ENCODE data around the gene PLEKHG3.

The PLEKHG3 gene

DNA sequence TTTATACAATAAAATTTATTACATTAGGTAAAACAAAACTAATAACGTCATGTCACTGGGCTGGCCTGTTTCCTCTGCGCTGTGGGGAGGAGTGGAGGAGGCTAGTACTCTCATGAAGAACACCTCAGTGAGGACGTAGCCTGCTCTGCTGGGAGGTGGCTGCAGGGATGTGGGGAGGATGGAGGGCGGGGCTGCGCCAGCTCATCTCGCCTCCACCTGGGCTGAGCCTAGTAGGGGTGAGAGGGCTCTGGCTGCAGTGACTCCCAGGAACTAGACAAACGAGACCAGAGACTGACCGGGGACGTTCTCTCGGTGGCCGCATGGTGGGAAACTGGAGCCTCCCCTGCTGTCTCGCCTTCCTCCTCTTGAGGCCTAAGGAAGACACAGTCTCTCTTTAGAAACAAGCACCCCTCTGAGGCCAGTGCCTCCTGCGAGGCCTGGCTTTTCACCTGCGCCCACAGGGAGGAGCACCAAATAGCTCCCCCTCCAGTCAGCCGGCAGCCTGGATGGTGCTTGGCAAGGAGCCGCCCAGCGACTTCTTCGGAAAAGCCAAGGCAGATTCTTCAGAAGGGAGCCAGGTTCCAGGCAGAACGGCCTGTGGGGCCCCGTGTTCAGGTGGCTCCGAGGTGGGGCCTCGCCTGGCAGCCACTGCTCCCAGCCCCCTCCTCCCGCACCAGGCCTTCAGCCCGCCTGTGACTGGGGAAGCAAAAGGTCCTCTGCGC, 62.4 kb downstream of the PLEKHG3 start:
- DNase-seq = no peak

DNA sequence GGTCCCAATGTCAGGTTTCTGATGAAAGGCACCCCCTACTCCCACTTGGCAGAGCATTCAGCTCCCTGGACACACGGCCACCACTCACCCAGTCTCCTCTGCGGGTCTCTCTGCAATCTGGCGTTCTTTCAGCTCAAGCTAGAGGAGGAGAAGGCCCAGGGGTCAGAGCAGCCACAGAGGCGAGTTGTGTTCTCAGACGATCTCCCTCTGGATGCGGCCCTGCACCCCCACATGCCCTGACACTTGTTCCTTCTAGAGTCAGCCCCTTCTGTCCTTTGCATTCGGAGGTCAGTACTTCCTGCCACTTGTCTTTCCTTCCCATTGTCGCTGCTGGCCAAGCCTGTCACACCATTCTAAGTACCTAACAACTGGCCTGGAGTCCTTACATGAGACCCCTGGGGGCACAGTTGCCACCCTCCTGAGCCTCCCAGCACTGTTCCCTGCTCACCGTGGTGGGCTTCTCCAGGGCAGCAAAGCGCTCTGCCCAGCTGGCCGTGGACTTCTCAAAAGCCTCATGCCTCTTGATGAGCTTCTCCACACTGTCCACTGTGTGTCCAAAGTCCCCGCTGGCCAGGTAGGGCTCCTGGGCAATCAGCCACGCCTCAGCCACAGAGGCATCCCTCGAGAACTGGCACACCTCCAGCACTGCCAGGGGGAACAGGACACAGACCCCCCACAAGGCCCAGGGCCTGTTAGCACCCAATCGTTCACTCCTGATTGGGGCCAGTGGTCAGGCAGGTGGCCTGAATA, 63.2 kb downstream of the PLEKHG3 start:
- no peak for DNase-seq

DNA sequence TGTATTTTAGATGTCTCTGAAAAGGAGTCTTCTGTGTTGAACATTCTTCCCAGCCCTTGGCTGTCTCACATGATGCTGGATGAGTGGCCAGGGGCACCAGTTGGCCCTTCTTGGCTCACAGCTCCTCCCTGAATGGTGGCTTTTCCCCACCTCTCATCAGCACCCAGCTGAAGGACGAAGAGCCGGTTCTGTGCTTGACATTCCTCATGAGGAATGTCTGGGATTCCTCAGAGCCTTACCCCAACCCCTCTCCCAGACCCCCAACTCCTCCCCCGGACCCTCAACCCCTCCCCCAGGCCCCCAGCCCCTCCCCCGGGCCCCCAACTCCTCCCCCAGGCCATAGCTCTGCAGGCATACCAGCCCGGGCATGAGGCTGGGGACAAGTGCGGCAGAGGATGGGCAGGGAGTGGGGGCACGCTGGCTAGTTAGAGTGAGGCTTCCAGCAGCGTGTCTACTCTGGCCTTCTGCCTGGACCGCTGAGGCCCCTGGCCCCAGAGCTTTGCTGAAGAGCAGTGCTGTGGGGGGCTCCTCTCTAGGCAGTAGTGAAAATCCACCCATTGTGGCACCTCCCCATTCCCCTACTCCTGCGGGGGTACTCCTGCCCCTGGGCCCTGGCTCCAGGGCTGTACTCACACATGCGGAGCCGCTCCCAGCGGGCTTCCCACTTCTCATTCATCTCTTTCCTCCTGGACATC, 64.3 kb downstream of the PLEKHG3 start:
- DNase-seq = no peak

GRCh38 chr14:64769096-64770020, 65.1 kb downstream of the PLEKHG3 start:
- DNase-seq = no peak

GRCh38 chr14:64770751-64771150, 66.5 kb downstream of the PLEKHG3 start:
- DNase-seq = no peak

- DNase-seq = no peak
Measured at GRCh38 chr14:64771161-64771560, 66.9 kb downstream of the PLEKHG3 start.

DNA sequence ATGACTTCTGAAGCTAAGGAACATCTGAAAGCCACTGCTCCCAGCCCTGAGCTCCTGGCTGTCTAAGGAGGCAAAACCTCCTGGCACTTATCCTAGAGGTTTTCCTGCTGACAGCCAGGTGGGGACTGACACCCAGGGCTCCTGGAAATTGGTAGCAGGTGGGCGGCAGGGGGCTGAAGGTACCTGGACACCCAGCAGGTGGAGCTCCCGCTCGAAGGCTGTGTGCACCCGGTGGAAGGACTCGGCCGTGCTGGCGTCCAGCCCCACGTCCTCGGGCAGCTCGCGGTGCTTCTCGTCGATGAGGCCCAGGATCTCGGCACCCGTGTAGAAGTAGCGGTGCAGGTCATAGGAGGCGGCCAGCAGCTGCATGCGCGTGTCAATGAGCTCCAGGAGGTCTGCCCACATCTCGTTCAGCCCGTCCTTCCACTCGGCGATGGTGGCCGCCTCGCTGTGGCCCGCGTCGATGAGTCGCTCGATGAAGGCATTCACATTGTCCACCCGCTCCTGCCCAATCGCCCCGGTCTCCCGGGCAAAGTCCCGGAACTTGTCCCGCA, 68.2 kb downstream of the PLEKHG3 start:
- no peak for DNase-seq

DNA sequence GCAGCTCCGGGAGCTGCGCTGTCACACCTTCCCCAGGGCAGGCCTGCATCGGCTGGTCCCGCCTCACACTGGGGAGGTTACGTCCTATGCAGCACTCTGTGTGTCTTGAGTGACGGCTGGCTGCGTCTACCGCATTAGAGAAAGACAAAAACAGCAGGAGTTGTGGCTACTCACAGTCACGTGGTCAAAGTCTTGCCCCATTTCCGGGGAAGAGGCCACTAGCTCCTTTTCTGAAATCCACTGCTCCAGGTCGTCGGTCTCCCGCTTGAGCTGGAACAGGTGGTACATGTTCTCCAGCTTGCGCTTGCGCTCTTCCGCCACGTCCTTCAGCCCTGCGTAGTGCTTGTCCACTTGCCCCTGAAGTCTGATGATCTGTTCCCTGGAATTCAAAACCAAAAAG, 68.8 kb downstream of the PLEKHG3 start:
- DNase-seq = no peak

DNA sequence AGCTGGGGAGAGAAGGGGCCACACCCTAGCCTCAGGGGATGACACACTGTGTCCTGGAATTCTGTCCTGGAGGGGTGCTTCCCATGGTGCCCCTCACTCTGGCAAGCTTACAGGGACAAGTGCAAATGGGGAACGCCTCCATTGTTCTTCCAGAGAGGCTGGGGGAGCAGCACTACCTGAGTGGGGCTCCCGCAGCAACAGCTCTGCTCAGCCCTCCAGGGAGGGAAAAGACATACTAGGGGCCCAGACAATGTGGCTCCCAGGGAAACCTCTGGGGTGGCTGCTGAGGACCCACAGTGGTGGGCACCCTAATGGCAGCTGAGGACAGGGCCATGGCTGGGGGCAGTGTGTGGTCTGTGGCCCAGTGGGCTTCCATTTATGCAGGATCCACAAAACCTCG, 69.4 kb downstream of the PLEKHG3 start:
- DNase-seq = no peak

- no peak for DNase-seq
Measured at GRCh38 chr14:64774272-64774671, 70.0 kb downstream of the PLEKHG3 start.

DNA sequence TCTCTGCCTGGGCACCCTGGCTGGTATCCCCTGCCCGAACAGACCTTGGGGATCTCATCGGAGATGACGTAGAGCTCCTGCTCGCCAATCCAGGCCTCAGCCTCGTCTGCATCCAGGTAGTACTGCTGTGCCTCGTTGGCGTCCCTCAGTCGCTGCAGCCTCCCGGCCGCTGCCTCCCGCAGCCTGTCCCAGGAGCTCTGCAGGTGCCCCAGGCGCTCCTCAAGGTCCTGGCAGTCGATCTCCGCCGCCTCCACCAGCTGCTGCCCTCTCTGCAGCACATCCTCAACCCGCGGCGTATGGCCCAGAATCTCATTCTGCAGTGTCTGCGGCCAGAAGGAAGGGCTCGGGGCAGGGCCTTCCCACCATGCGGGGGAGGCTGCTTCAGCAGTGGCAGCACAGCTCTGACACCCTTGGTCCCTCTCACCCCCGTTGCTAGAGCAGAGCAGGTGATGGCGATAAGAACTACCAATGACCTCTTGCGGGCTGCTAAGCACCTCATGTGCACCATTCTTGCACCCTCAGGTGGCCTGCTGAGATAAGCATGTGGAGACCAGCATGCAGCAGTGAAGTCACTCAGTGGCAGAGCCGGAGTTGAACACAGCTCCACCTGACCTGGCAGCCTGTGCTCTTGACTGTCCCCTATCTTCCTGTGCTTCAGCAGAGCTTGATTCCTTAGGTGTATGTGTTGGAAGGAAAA, 71.0 kb downstream of the PLEKHG3 start:
- DNase-seq = no peak

GRCh38 chr14:64777461-64777860, 73.2 kb downstream of the PLEKHG3 start:
- DNase-seq = no peak

DNA sequence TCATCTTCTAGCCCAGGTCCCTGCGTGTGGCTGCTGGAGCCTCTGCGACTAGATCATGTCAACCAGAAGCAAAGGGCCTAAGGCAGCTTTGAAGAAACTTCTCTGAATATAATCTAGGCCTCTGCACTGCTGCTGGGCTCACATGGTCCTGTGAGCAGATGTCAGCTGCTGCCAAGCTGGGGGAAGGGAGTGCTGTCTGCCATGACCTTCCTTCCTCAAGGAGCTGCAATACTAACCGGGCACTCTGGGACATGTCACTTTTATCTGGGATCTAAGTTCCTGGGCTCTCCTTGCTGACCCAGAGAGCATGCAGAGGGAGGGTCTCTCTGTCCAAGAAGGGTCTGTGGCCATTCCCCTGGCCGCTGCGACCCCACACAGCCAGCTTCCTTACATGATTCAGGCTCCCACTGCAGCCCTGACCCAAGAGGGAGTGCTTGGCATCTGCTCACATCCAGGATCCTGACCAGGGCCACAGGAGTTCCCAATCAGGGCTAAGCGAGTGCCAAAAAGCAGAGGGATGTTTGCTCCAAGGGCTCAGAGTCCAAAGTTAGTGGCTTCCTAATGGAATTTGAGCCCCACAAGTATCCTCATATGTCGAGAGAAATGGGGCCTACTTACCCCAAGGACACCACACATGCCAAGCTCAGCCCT, 74.0 kb downstream of the PLEKHG3 start:
- DNase-seq = no peak

- DNase-seq = no peak
Measured at GRCh38 chr14:64779472-64779871, 75.2 kb downstream of the PLEKHG3 start.

DNA sequence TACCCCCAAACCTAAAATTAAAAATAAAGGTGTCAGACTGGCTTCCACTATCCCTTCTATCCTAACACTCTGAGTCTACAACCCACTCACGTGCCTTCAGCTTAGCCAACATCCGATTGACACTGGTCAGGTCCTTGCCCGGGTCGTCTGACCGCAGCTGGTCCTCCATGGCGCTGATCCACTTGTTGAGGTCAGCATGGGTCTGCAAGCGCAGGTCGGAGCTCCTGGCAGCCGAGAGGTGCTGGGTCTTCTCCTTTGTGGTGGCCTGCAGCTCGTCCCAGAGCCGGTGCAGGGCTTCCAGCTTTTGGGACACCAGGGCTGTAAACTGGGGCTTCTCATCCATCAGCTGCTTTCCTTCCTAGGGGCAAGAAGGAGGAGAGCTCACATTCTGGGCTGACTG, 78.0 kb downstream of the PLEKHG3 start:
- DNase-seq = no peak

DNA sequence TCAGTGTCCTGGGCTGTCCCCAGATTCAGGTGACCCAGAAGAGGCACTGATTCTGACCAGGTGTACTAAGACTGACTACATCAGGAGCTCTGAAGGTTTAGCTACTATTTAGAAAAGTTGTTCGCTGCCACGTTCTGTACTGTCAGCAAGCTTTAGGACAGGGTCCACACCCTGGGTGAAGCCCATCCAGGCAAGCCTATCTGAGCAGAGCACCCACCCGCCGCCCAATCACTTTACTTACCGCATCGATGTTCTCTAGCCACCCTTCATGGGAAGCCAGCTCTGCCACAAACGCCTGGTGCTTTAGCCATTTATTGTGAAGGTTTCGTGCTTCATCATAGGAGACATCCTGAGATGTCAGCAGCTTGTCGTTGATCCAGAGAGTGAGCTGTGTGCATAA, 79.8 kb downstream of the PLEKHG3 start:
- DNase-seq = no peak

- DNase-seq = no peak
Measured at GRCh38 chr14:64786296-64787149, 82.3 kb downstream of the PLEKHG3 start.

- DNase-seq = no peak
Measured at GRCh38 chr14:64787619-64788018, 83.4 kb downstream of the PLEKHG3 start.

GRCh38 chr14:64788706-64789105, 84.5 kb downstream of the PLEKHG3 start:
- no peak for DNase-seq

GRCh38 chr14:64789696-64790095, 85.5 kb downstream of the PLEKHG3 start:
- no peak for DNase-seq
